ENCODE data around the gene POU3F2.
A peak's percentile ranks its signal among the peaks of the same experiment; 100 is the strongest.

- TF ChIP-seq EZH2 (IDR thresholded peaks at IDR 0.05; ENCODE audit: borderline replicate concordance, low read depth, low read length, severe bottlenecking) (peak; percentile 87), CTCF (IDR thresholded peaks at IDR 0.05; ENCODE audit: extremely low read depth in 1 of 2, insufficient read depth in 1 of 2, low read depth in 1 of 2, low read length in 2 of 2) (no peak), POLR2AphosphoS5 (IDR thresholded peaks at IDR 0.05; ENCODE audit: insufficient read depth, low read depth, low read length) (no peak), POLR2A (IDR thresholded peaks at IDR 0.05; ENCODE audit: low read depth, low read length) (no peak), MAX (IDR thresholded peaks at IDR 0.05; ENCODE audit: insufficient read depth, insufficient read length) (no peak), JUN (IDR thresholded peaks at IDR 0.05; ENCODE audit: borderline replicate concordance, insufficient read depth, insufficient read length, low read depth) (no peak)
These were observed 1.9 kb upstream of the POU3F2 start for GRCh38 chr6:98832284-98833056.

Measured in endothelial cell of umbilical vein (primary cell).